Prostate gland (tissue), 2 donors: Measurements from ENCODE around the gene OGDHL. TPM values are rescaled to one million over a fixed set of nuclear protein-coding genes. Genes with fewer than 3 reads are reported as not detected.

Source experiments
- DNase-seq: peaks from one replicate; pipeline ENCODE4 v3.0.0-alpha.2; 2019; ENCODE audit warnings: low spot score
- H3K27ac ChIP-seq, 2 donors: fragments of 200-600 bp; sonication (generic); 2 replicates each; pipeline ENCODE4 v1.5.1; 2017 to 2019
- H3K27me3 ChIP-seq: fragments of 200-600 bp; sonication (generic); replicated peaks from 2 replicates; pipeline ENCODE4 v1.5.1; 2019; ENCODE audit not compliant: insufficient read depth
- H3K36me3 ChIP-seq, 2 donors: fragments of 200-600 bp; sonication (generic); 1 replicate in 1 of 2; 2 replicates in 1 of 2; pipeline versions ENCODE4 v1.5.1 to v1.8.1; 2017 to 2019
- H3K4me1 ChIP-seq: fragments of 200-600 bp; sonication (generic); replicated peaks from 2 replicates; pipeline ENCODE4 v1.5.1; 2019
- H3K4me3 ChIP-seq, 2 donors: fragments of 200-600 bp; sonication (generic); 2 replicates each; pipeline ENCODE4 v1.5.1; 2017 to 2019
- H3K9me3 ChIP-seq: fragments of 200-600 bp; sonication (generic); 2 replicates; pipeline ENCODE4 v1.5.1; 2017
- CTCF ChIP-seq, 4 experiments: fragments of 200-600 bp in 2 of 4; fragments of 450-650 bp in 2 of 4; sonication (generic) in 2 of 4; IDR thresholded peaks; 1 replicate in 3 of 4; 2 replicates in 1 of 4; pipeline ENCODE4 v1.5.1; 2016 to 2019; ENCODE audit warnings: antibody characterized with exemption in 4 of 4, mild to moderate bottlenecking in 2 of 4, moderate library complexity in 2 of 4
- POLR2A ChIP-seq: fragments of 450-650 bp; IDR thresholded peaks from one replicate; pipeline ENCODE4 v1.6.1; 2016; ENCODE audit warnings: antibody characterized with exemption, mild to moderate bottlenecking
- POLR2AphosphoS5 ChIP-seq: sonication (generic); formaldehyde crosslinking; IDR thresholded peaks from one replicate; pipeline ENCODE4 v1.6.1; 2017; ENCODE audit warnings: antibody characterized with exemption
- WGBS: methylation state at CpG from one replicate; pipeline ENCODE4 v1.1.5; 2018; 5-methylcytosine and 5-hydroxymethylcytosine counted together
- intact Hi-C: fragments of 100-400 bp; cut with DNase I; formaldehyde crosslinking; loops from one replicate; pipeline ENCODE4 v1.14.2; 2022
- total RNA-seq, 2 donors: library from RNA; depleted of rRNA; stranded (reverse); fragments of >200 nt; gene quantifications; one replicate each; pipeline ENCODE4 v1.1.0, GENCODE V29; 2016

Gene OGDHL
- total RNA-seq, 2 donors from 2014 or later, result 3.3 to 8.5 TPM

GRCh38 chr10:49744091-49744685 is 17.9 kb downstream of the OGDHL start:
- DNase-seq, result no peak
- Histone ChIP-seq H3K4me3 (no peak overlapping the region), H3K4me1 (no peaks in the 10 kb centered on the region), H3K36me3 (no peaks in the 10 kb centered on the region), H3K27ac (no peak overlapping the region), H3K9me3 (no peaks in the 10 kb centered on the region), H3K27me3 (no peaks in the 10 kb centered on the region)
- 90% methylated on average over 6 of the region's 6 CpGs for WGBS
- TF ChIP-seq POLR2A (no peak), POLR2AphosphoS5 (no peak), CTCF (IDR thresholded peaks at IDR 0.05) (no peak)
- intact Hi-C loops, result no loop called here

- Histone ChIP-seq H3K27me3 (no peaks in the 10 kb centered on the region), H3K4me1 (no peaks in the 10 kb centered on the region), H3K36me3 (no peaks in the 10 kb centered on the region), H3K4me3 (no peak overlapping the region), H3K9me3 (no peaks in the 10 kb centered on the region), H3K27ac (no peak overlapping the region)
- 90% methylated on average over 19 of the region's 19 CpGs for WGBS
- no peak for DNase-seq
- intact Hi-C loops, result no loop called here
- TF ChIP-seq CTCF (IDR thresholded peaks at IDR 0.05), result no peak
- TF ChIP-seq POLR2A, result no peak
- TF ChIP-seq POLR2AphosphoS5, result no peak
Measured at GRCh38 chr10:49743464-49744075, 18.6 kb downstream of the OGDHL start.

GRCh38 chr10:49742683-49743463 is 19.2 kb downstream of the OGDHL start:
- no peak for TF ChIP-seq CTCF (IDR thresholded peaks at IDR 0.05)
- no peak for TF ChIP-seq POLR2A
- no peak for TF ChIP-seq POLR2AphosphoS5
- no peak for DNase-seq

GRCh38 chr10:49741108-49741995 is 20.8 kb downstream of the OGDHL start:
- Histone ChIP-seq H3K36me3 (no peaks in the 10 kb centered on the region), H3K9me3 (no peaks in the 10 kb centered on the region), H3K4me1 (no peaks in the 10 kb centered on the region), H3K4me3 (no peak overlapping the region), H3K27ac (no peak overlapping the region), H3K27me3 (no peaks in the 10 kb centered on the region)
- WGBS, result 76% methylated on average over 7 of the region's 7 CpGs
- no peak for DNase-seq
- intact Hi-C loops, result no loop called here
- TF ChIP-seq CTCF (IDR thresholded peaks at IDR 0.05), result no peak

More at GRCh38 chr10:49742683-49743463, 19.2 kb downstream of the OGDHL start:
- Histone ChIP-seq H3K9me3 (no peaks in the 10 kb centered on the region), H3K4me3 (no peak overlapping the region), H3K27me3 (no peaks in the 10 kb centered on the region), H3K27ac (no peak overlapping the region), H3K36me3 (no peaks in the 10 kb centered on the region), H3K4me1 (no peaks in the 10 kb centered on the region)
- intact Hi-C loops, result no loop called here
- 89% methylated on average over 23 of the region's 23 CpGs for WGBS
